GM23338 (cell line): Measurements from ENCODE around the gene SLC18B1. TPM values are rescaled to one million over a fixed set of nuclear protein-coding genes. Genes with fewer than 3 reads are reported as not detected.

Experiments used
- ATAC-seq: fragments of 200-7000 bp; cut with Tn5 transposase; 3 replicates; pipeline ENCODE4 v1.9.1; 2020
- DNase-seq: peaks from one replicate; pipeline ENCODE4 v3.0.0-alpha.2; 2015; ENCODE audit warnings: low spot score
- H2AFZ ChIP-seq: fragments of 200-600 bp; sonication (generic); 2 replicates; pipeline ENCODE4 v1.8.0; 2016; ENCODE audit warnings: antibody characterized with exemption, mild to moderate bottlenecking, moderate library complexity
- H3F3A ChIP-seq: fragments of 200-600 bp; sonication (generic); replicated peaks from 2 replicates; pipeline ENCODE4 v1.8.0; 2017; ENCODE audit warnings: antibody characterized with exemption, mixed run types, low read depth
- H3K27ac ChIP-seq: fragments of 200-600 bp; sonication (generic); 2 replicates; pipeline ENCODE4 v1.6.1; 2016; ENCODE audit warnings: low read depth
- H3K27me3 ChIP-seq: fragments of 200-600 bp; sonication (generic); 2 replicates; pipeline ENCODE4 v1.8.0; 2016; ENCODE audit warnings: mild to moderate bottlenecking, mixed run types, moderate library complexity; ENCODE audit not compliant: insufficient read depth
- H3K36me3 ChIP-seq: fragments of 200-600 bp; sonication (generic); 2 replicates; pipeline ENCODE4 v1.8.0; 2016; ENCODE audit warnings: mild to moderate bottlenecking; ENCODE audit not compliant: insufficient read depth
- H3K4me1 ChIP-seq: fragments of 200-600 bp; sonication (generic); 2 replicates; pipeline ENCODE4 v1.8.0; 2016; ENCODE audit warnings: mild to moderate bottlenecking, moderate library complexity; ENCODE audit not compliant: insufficient read depth
- H3K4me2 ChIP-seq: fragments of 200-600 bp; sonication (generic); 2 replicates; pipeline ENCODE4 v1.7.1; 2017; ENCODE audit warnings: mixed run types
- H3K4me3 ChIP-seq: fragments of 200-600 bp; sonication (generic); 2 replicates; pipeline ENCODE4 v1.6.1; 2016; ENCODE audit warnings: mixed run types
- H3K79me2 ChIP-seq: fragments of 200-600 bp; sonication (generic); replicated peaks from 2 replicates; pipeline ENCODE4 v1.8.0; 2017; ENCODE audit warnings: mild to moderate bottlenecking; ENCODE audit not compliant: insufficient read depth
- H3K9me2 ChIP-seq: fragments of 200-600 bp; sonication (generic); 2 replicates; pipeline ENCODE4 v1.8.0; 2017; ENCODE audit not compliant: insufficient read depth
- H4K20me1 ChIP-seq: fragments of 200-600 bp; sonication (generic); replicated peaks from 2 replicates; pipeline ENCODE4 v1.8.0; 2017; ENCODE audit warnings: mild to moderate bottlenecking; ENCODE audit not compliant: insufficient read depth
- H3K27ac Mint-ChIP-seq: 2 replicates; pipeline ENCODE4 v1.8.0; 2020; ENCODE audit warnings: inconsistent platforms, mild to moderate bottlenecking, moderate library complexity, mixed read lengths
- H3K27me3 Mint-ChIP-seq: 3 replicates; pipeline ENCODE4 v1.8.0; 2022; ENCODE audit warnings: low read depth, mild to moderate bottlenecking, moderate library complexity, mixed read lengths, inconsistent platforms; ENCODE audit not compliant: insufficient read depth, poor library complexity
- H3K36me3 Mint-ChIP-seq: 3 replicates; pipeline ENCODE4 v1.8.0; 2021; ENCODE audit warnings: low read depth, mild to moderate bottlenecking, inconsistent platforms, moderate library complexity, mixed read lengths
- H3K4me1 Mint-ChIP-seq: 3 replicates; pipeline ENCODE4 v1.8.0; 2020; ENCODE audit warnings: mild to moderate bottlenecking, inconsistent platforms, mixed read lengths
- H3K4me3 Mint-ChIP-seq: 3 replicates; pipeline ENCODE4 v1.8.0; 2021; ENCODE audit warnings: moderate library complexity, mild to moderate bottlenecking, inconsistent platforms, mixed read lengths
- H3K9me3 Mint-ChIP-seq: 3 replicates; pipeline ENCODE4 v1.8.0; 2020; ENCODE audit warnings: moderate library complexity, mild to moderate bottlenecking, inconsistent platforms, mixed read lengths
- CREB1 ChIP-seq: fragments of 250-450 bp; sonication (Bioruptor Pico); IDR thresholded peaks from 2 replicates; pipeline ENCODE4 v1.5.0; 2020; ENCODE audit warnings: low read depth, mild to moderate bottlenecking, moderate library complexity
- CTCF ChIP-seq, 2 experiments: fragments of 200-600 bp in 1 of 2; sonication (generic) in 1 of 2; conservative IDR thresholded peaks; 2 replicates each; pipeline versions ENCODE4 v1.5.1 to v1.6.1; 2016 to 2017; ENCODE audit warnings: antibody characterized with exemption in 2 of 2, low read depth in 2 of 2, mild to moderate bottlenecking in 2 of 2, moderate library complexity in 1 of 2
- ETS1 ChIP-seq: IDR thresholded peaks from 2 replicates; pipeline ENCODE4 v1.6.1; 2016; ENCODE audit warnings: antibody characterized with exemption
- EZH2 ChIP-seq: fragments of 200-600 bp; sonication (generic); IDR thresholded peaks from one replicate; pipeline ENCODE4 v1.8.0; 2017; ENCODE audit warnings: antibody characterized with exemption, mild to moderate bottlenecking, low read depth; ENCODE audit not compliant: unreplicated experiment
- EZH2phosphoT487 ChIP-seq: fragments of 200-600 bp; sonication (generic); IDR thresholded peaks from one replicate; pipeline ENCODE4 v1.8.1; 2018; ENCODE audit warnings: antibody characterized with exemption; ENCODE audit not compliant: unreplicated experiment
- JUNB ChIP-seq: IDR thresholded peaks from one replicate; pipeline ENCODE4 v1.6.1; 2016; ENCODE audit warnings: antibody characterized with exemption; ENCODE audit not compliant: unreplicated experiment
- NANOG ChIP-seq: IDR thresholded peaks from 2 replicates; pipeline ENCODE4 v1.6.1; 2016; ENCODE audit warnings: antibody characterized with exemption, borderline replicate concordance
- POLR2AphosphoS5 ChIP-seq: IDR thresholded peaks from 2 replicates; pipeline ENCODE4 v1.6.1; 2016; ENCODE audit warnings: antibody characterized with exemption, low read depth
- STAT1 ChIP-seq: IDR thresholded peaks from one replicate; pipeline ENCODE4 v1.6.1; 2016; ENCODE audit warnings: antibody characterized with exemption; ENCODE audit not compliant: unreplicated experiment
- ZNF114 ChIP-seq: fragments of 250-450 bp; sonication (Bioruptor Pico); IDR thresholded peaks from 2 replicates; pipeline ENCODE4 v1.5.0; 2020; ENCODE audit warnings: mild to moderate bottlenecking, moderate library complexity
- ZNF331 ChIP-seq: fragments of 250-450 bp; sonication (Bioruptor Pico); IDR thresholded peaks from 2 replicates; pipeline ENCODE4 v1.5.0; 2020; ENCODE audit warnings: low read depth, mild to moderate bottlenecking, moderate library complexity
- ZNF462 ChIP-seq: fragments of 250-450 bp; sonication (Bioruptor Pico); IDR thresholded peaks from 2 replicates; pipeline ENCODE4 v1.5.0; 2020; ENCODE audit warnings: mild to moderate bottlenecking, moderate library complexity
- polyA plus RNA-seq: library from polyadenylated mRNA; unstranded; fragments of >200 nt; fragmentation: Nextera tagmentation; extraction: Ambion mirVana; gene quantifications from 2 replicates; pipeline ENCODE4 v1.2.1, GENCODE V29; 2016
- total RNA-seq: library from RNA; depleted of rRNA; stranded (reverse); fragments of >200 nt; shearing (Covaris generic); gene quantifications from 2 replicates; pipeline ENCODE4 v1.2.3, GENCODE V29; 2014
- TF ChIP-seq, protein P1 (sequence below): IDR thresholded peaks from one replicate; pipeline ENCODE4 v1.6.1; 2018; ENCODE audit warnings: antibody characterized with exemption; ENCODE audit not compliant: unreplicated experiment

Gene SLC18B1
- total and polyA plus RNA-seq, 2 experiments from 2014 or later: 26.4 to 37.4 TPM

DNA sequence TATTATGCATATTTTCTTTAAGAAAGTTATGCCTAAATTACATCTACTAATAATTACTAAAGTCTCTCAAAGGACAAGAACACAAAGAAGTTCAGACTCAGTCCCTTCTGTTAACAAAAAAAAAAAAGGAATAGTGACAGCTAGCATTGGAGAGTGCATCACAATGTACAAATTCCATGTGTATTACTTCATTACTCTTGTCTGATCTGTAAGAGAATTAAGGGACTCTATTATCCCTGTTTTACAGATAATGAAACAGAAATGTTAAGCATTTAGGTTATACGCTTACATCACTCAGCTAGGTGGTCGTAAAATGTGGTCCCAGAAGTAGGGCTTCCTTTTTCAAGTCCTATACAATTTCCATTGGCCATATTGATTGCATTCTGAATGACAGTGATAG, 67.4 kb downstream of the SLC18B1 start:
- H3K4me1 Mint-ChIP-seq: no peaks in the 10 kb centered on the region
- no peak for TF ChIP-seq ZNF462 (CRISPR knock-in tag)
- TF ChIP-seq, protein P1, sequence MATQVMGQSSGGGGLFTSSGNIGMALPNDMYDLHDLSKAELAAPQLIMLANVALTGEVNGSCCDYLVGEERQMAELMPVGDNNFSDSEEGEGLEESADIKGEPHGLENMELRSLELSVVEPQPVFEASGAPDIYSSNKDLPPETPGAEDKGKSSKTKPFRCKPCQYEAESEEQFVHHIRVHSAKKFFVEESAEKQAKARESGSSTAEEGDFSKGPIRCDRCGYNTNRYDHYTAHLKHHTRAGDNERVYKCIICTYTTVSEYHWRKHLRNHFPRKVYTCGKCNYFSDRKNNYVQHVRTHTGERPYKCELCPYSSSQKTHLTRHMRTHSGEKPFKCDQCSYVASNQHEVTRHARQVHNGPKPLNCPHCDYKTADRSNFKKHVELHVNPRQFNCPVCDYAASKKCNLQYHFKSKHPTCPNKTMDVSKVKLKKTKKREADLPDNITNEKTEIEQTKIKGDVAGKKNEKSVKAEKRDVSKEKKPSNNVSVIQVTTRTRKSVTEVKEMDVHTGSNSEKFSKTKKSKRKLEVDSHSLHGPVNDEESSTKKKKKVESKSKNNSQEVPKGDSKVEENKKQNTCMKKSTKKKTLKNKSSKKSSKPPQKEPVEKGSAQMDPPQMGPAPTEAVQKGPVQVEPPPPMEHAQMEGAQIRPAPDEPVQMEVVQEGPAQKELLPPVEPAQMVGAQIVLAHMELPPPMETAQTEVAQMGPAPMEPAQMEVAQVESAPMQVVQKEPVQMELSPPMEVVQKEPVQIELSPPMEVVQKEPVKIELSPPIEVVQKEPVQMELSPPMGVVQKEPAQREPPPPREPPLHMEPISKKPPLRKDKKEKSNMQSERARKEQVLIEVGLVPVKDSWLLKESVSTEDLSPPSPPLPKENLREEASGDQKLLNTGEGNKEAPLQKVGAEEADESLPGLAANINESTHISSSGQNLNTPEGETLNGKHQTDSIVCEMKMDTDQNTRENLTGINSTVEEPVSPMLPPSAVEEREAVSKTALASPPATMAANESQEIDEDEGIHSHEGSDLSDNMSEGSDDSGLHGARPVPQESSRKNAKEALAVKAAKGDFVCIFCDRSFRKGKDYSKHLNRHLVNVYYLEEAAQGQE: no peak
- no peak for TF ChIP-seq EZH2
- TF ChIP-seq EZH2phosphoT487: no peak
- TF ChIP-seq ZNF331 (CRISPR knock-in tag): no peak
- no peak for TF ChIP-seq ZNF114 (CRISPR knock-in tag)
- no peak for TF ChIP-seq NANOG
- no peak for TF ChIP-seq JUNB
- no peak for TF ChIP-seq STAT1
- no peak for TF ChIP-seq CTCF (conservative IDR thresholded peaks at IDR 0.05; ENCODE audit: low read depth in 2 of 2)
- TF ChIP-seq CREB1 (CRISPR knock-in tag): no peak
- no peak for TF ChIP-seq POLR2AphosphoS5
- TF ChIP-seq ETS1: no peak
- Histone ChIP-seq H3K4me3 (no peak overlapping the region), H3K4me1 (no peaks in the 10 kb centered on the region), H3K9me2 (no peaks in the 10 kb centered on the region), H2AFZ (no peak overlapping the region), H3K27ac (no peak overlapping the region), H3K27me3 (no peaks in the 10 kb centered on the region), H4K20me1 (no peaks in the 10 kb centered on the region), H3K36me3 (no peaks in the 10 kb centered on the region), H3K79me2 (no peaks in the 10 kb centered on the region), H3F3A (no peaks in the 10 kb centered on the region), H3K4me2 (no peak overlapping the region)
- H3K36me3 Mint-ChIP-seq: no peaks in the 10 kb centered on the region
- no peaks in the 10 kb centered on the region for H3K27me3 Mint-ChIP-seq
- H3K4me3 Mint-ChIP-seq: no peak overlapping the region
- DNase-seq (no peak), ATAC-seq (no peak)
- no peak overlapping the region for H3K27ac Mint-ChIP-seq
- no peaks in the 10 kb centered on the region for H3K9me3 Mint-ChIP-seq
